H1 (cell line): Measurements from ENCODE around the gene ZNF462. TPM values are rescaled to one million over a fixed set of nuclear protein-coding genes. Genes with fewer than 3 reads are reported as not detected.

Source experiments
- CTCF ChIA-PET: fragments of 300-600 bp; sonication (Branson Sonifier 250); formaldehyde crosslinking; loops from one replicate; lab custom pipeline; 2021; ENCODE audit not compliant: partially characterized antibody; lab: Charles Lee
- POLR2A ChIA-PET: fragments of 300-600 bp; sonication (Branson Sonifier 250); formaldehyde crosslinking; loops from one replicate; lab custom pipeline; 2021; ENCODE audit warnings: inconsistent platforms; ENCODE audit not compliant: partially characterized antibody; lab: Charles Lee
- DNase-seq, 2 experiments: peaks; one replicate each; pipeline versions ENCODE4 v3.0.0 to v3.0.0-alpha.2; 2010 to 2022; ENCODE audit warnings: low spot score in 2 of 2, low read depth in 1 of 2, mixed read lengths in 1 of 2
- FAIRE-seq: peaks from 2 replicates; lab custom pipeline; 2011; peaks lifted over from hg19 to GRCh38; lab: Jason Lieb, UNC
- H2AFZ ChIP-seq: 2 replicates; pipeline ENCODE4 v1.8.1; 2012; ENCODE audit warnings: low read length, inconsistent platforms
- H2AK5ac ChIP-seq: 2 replicates; pipeline ENCODE4 v1.6.1; 2013; ENCODE audit warnings: low read depth, low read length
- H2BK120ac ChIP-seq: replicated peaks from 2 replicates; pipeline ENCODE3; 2013; ENCODE audit warnings: low read depth, low read length, inconsistent platforms
- H2BK12ac ChIP-seq: 2 replicates; pipeline ENCODE4 v1.6.1; 2013; ENCODE audit warnings: low read depth, low read length
- H2BK15ac ChIP-seq: 2 replicates; pipeline ENCODE4 v1.6.1; 2013; ENCODE audit warnings: low read length
- H2BK20ac ChIP-seq: 2 replicates; pipeline ENCODE4 v1.6.1; 2013; ENCODE audit warnings: low read length
- H2BK5ac ChIP-seq: 2 replicates; pipeline ENCODE4 v1.6.1; 2013; ENCODE audit warnings: low read depth, low read length
- H3K14ac ChIP-seq: 2 replicates; pipeline ENCODE4 v1.6.1; 2013; ENCODE audit warnings: inconsistent platforms; ENCODE audit not compliant: insufficient read length
- H3K18ac ChIP-seq: 2 replicates; pipeline ENCODE4 v1.6.1; 2013; ENCODE audit warnings: low read length; ENCODE audit errors: extremely low read depth
- H3K23ac ChIP-seq: 2 replicates; pipeline ENCODE4 v1.6.1; 2013; ENCODE audit warnings: inconsistent platforms; ENCODE audit not compliant: insufficient read length
- H3K23me2 ChIP-seq: 2 replicates; pipeline ENCODE4 v1.6.1; 2013; ENCODE audit warnings: low read depth, low read length
- H3K27ac ChIP-seq: 2 replicates; pipeline ENCODE4 v1.6.1; 2011; ENCODE audit warnings: low read depth, low read length, inconsistent platforms
- H3K27me3 ChIP-seq, 4 experiments: replicated peaks in 1 of 4; 1 replicate in 1 of 4; 2 replicates in 3 of 4; pipeline versions ENCODE4 v1.6.1 to v1.8.1; 2011 to 2013; ENCODE audit warnings: low read length in 3 of 4, mild to moderate bottlenecking in 3 of 4, inconsistent platforms in 2 of 4, mixed read lengths in 2 of 4, moderate library complexity in 1 of 4; ENCODE audit not compliant: control insufficient read depth in 3 of 4, insufficient read depth in 3 of 4; ENCODE audit errors: extremely low read depth in 1 of 4
- H3K36me3 ChIP-seq, 4 experiments: 2 replicates each; pipeline versions ENCODE4 v1.6.1 to v1.8.1; 2011 to 2013; ENCODE audit warnings: mild to moderate bottlenecking in 4 of 4, low read length in 3 of 4, moderate library complexity in 2 of 4, control low read depth in 1 of 4, inconsistent platforms in 1 of 4; ENCODE audit not compliant: insufficient read depth in 4 of 4, control insufficient read depth in 2 of 4
- H3K4ac ChIP-seq: replicated peaks from 2 replicates; pipeline ENCODE3; 2013; ENCODE audit warnings: low read length, low read depth, mixed read lengths, inconsistent platforms; ENCODE audit not compliant: insufficient read length
- H3K4me1 ChIP-seq, 4 experiments: replicated peaks in 1 of 4; 1 replicate in 1 of 4; 2 replicates in 3 of 4; pipeline versions ENCODE4 v1.6.1 to v1.8.1; 2011 to 2013; ENCODE audit warnings: low read length in 3 of 4, inconsistent platforms in 2 of 4, mixed read lengths in 1 of 4; ENCODE audit not compliant: insufficient read depth in 4 of 4, control insufficient read depth in 3 of 4
- H3K4me2 ChIP-seq, 2 experiments: 2 replicates each; pipeline versions ENCODE4 v1.6.1 to v1.8.1; 2011 to 2013; ENCODE audit warnings: low read depth in 2 of 2, low read length in 2 of 2, control low read depth in 1 of 2, inconsistent platforms in 1 of 2, mild to moderate bottlenecking in 1 of 2; ENCODE audit not compliant: insufficient read depth in 1 of 2
- H3K4me3 ChIP-seq, 4 experiments: fragments of 200-600, 300-600 bp in 1 of 4; sonication (generic), shearing (Covaris generic), sonication (Bioruptor Twin) in 1 of 4; 2 replicates each; pipeline versions ENCODE4 v1.5.1 to v1.8.1; 2011 to 2016; ENCODE audit warnings: low read length in 4 of 4, low read depth in 3 of 4, control low read depth in 2 of 4, inconsistent platforms in 2 of 4, mild to moderate bottlenecking in 2 of 4, mixed read lengths in 1 of 4, moderate library complexity in 1 of 4; ENCODE audit not compliant: insufficient read depth in 2 of 4; ENCODE audit errors: extremely low read depth in 1 of 4
- H3K56ac ChIP-seq: replicated peaks from 2 replicates; pipeline ENCODE3; 2013; ENCODE audit warnings: low read depth, mild to moderate bottlenecking, mixed read lengths, low read length, inconsistent platforms; ENCODE audit not compliant: insufficient read length
- H3K79me1 ChIP-seq: 2 replicates; pipeline ENCODE4 v1.6.1; 2013; ENCODE audit warnings: low read depth, low read length, control low read depth
- H3K79me2 ChIP-seq, 2 experiments: 2 replicates each; pipeline versions ENCODE4 v1.6.1 to v1.8.1; 2012 to 2013; ENCODE audit warnings: low read length in 2 of 2, mild to moderate bottlenecking in 2 of 2, inconsistent platforms in 1 of 2; ENCODE audit not compliant: insufficient read depth in 2 of 2, control insufficient read depth in 1 of 2
- H3K9ac ChIP-seq, 4 experiments: replicated peaks in 1 of 4; 1 replicate in 1 of 4; 2 replicates in 3 of 4; pipeline versions ENCODE4 v1.6.1 to v1.8.1; 2011 to 2013; ENCODE audit warnings: low read depth in 3 of 4, low read length in 3 of 4, control low read depth in 2 of 4, mild to moderate bottlenecking in 2 of 4, moderate library complexity in 2 of 4, inconsistent platforms in 1 of 4; ENCODE audit errors: extremely low read depth in 1 of 4
- H3K9me3 ChIP-seq, 2 experiments: 2 replicates each; pipeline versions ENCODE4 v1.6.1 to v1.8.1; 2012 to 2013; ENCODE audit warnings: mild to moderate bottlenecking in 2 of 2, moderate library complexity in 2 of 2, control low read depth in 1 of 2, inconsistent platforms in 1 of 2, low read depth in 1 of 2, low read length in 1 of 2, mixed read lengths in 1 of 2; ENCODE audit not compliant: insufficient read depth in 2 of 2
- H4K20me1 ChIP-seq, 2 experiments: replicated peaks in 1 of 2; 2 replicates each; pipeline versions ENCODE3 to v1.8.1; 2011 to 2013; ENCODE audit warnings: inconsistent platforms in 2 of 2, low read length in 2 of 2, mild to moderate bottlenecking in 1 of 2; ENCODE audit not compliant: insufficient read depth in 2 of 2, control insufficient read depth in 1 of 2
- H4K5ac ChIP-seq: 2 replicates; pipeline ENCODE4 v1.6.1; 2013; ENCODE audit warnings: low read length, low read depth, mixed read lengths, inconsistent platforms; ENCODE audit not compliant: insufficient read length
- H4K8ac ChIP-seq: 2 replicates; pipeline ENCODE4 v1.8.0; 2013; ENCODE audit warnings: mild to moderate bottlenecking, moderate library complexity, low read length, inconsistent platforms; ENCODE audit not compliant: insufficient read depth; ENCODE audit errors: extremely low read depth
- H4K91ac ChIP-seq: replicated peaks from 2 replicates; pipeline ENCODE3; 2013; ENCODE audit warnings: low read length, mixed read lengths, inconsistent platforms; ENCODE audit not compliant: insufficient read length
- EZH2 ChIP-seq: fragments of 200-600 bp; sonication (generic); IDR thresholded peaks from 2 replicates; pipeline ENCODE4 v1.7.1; 2012; ENCODE audit warnings: low read depth, mild to moderate bottlenecking, moderate library complexity, low read length, inconsistent platforms; ENCODE audit not compliant: severe bottlenecking
- NANOG ChIP-seq: IDR thresholded peaks from 2 replicates; pipeline ENCODE4 v1.6.1; 2011; ENCODE audit warnings: low read length, low read depth, mild to moderate bottlenecking, inconsistent platforms; ENCODE audit not compliant: insufficient read depth, poor library complexity, severe bottlenecking
- POLR2A ChIP-seq, 2 experiments: IDR thresholded peaks; 1 replicate in 1 of 2; 2 replicates in 1 of 2; pipeline ENCODE4 v1.6.1; 2011; ENCODE audit warnings: low read depth in 2 of 2, low read length in 2 of 2, mild to moderate bottlenecking in 2 of 2; ENCODE audit errors: control extremely low read depth in 1 of 2
- POLR2AphosphoS5 ChIP-seq: IDR thresholded peaks from 2 replicates; pipeline ENCODE4 v1.6.1; 2011; ENCODE audit warnings: low read depth, low read length
- RFX5 ChIP-seq: IDR thresholded peaks from 2 replicates; pipeline ENCODE4 v1.6.1; 2011; ENCODE audit warnings: low read depth, low read length, improper control_type of control experiment, borderline replicate concordance
- SAP30 ChIP-seq: fragments of 300-600 bp; sonication (generic); IDR thresholded peaks from 2 replicates; pipeline ENCODE4 v1.7.1; 2012; ENCODE audit warnings: low read length, moderate library complexity, mild to moderate bottlenecking, inconsistent platforms; ENCODE audit not compliant: insufficient read depth, insufficient replicate concordance
- SIRT6 ChIP-seq: IDR thresholded peaks from one replicate; pipeline ENCODE4 v1.7.1; 2012; ENCODE audit warnings: low read length, inconsistent platforms
- TAF1 ChIP-seq: IDR thresholded peaks from 2 replicates; pipeline ENCODE4 v1.6.1; 2011; ENCODE audit warnings: mild to moderate bottlenecking, low read depth, low read length
- TBP ChIP-seq: IDR thresholded peaks from 2 replicates; pipeline ENCODE4 v1.6.1; 2011; ENCODE audit warnings: low read depth, low read length, improper control_type of control experiment
- WGBS, 2 experiments: shearing (Covaris generic) in 1 of 2; methylation state at CpG; one replicate each; pipeline versions ENCODE4 v1.1.6 to v1.1.7; 2013 to 2015; ENCODE audit warnings: low lambda C conversion rate in 2 of 2, mixed read lengths in 2 of 2, inconsistent platforms in 1 of 2, low coverage in 1 of 2, missing lambda C conversion rate in 1 of 2; ENCODE audit not compliant: insufficient replicate concordance in 2 of 2, insufficient coverage in 1 of 2, insufficient read length in 1 of 2; ENCODE audit errors: extremely low coverage in 1 of 2, missing lambda C conversion rate in 1 of 2; 5-methylcytosine and 5-hydroxymethylcytosine counted together
- polyA plus RNA-seq, 7 experiments: library from polyadenylated mRNA; depleted of rRNA in 3 of 7; stranded (reverse) in 5 of 7; unstranded in 2 of 7; fragments of >200 nt in 5 of 7; fragments of 200-250 nt in 2 of 7; gene quantifications; 1 replicate in 5 of 7; 2 replicates in 1 of 7; 4 replicates in 1 of 7; pipeline versions ENCODE4 v1.2.1 to v1.2.3, GENCODE V29; 2011 to 2013; ENCODE audit warnings: missing spikeins in 2 of 7, mixed read lengths in 2 of 7
- total RNA-seq: library from RNA; stranded (reverse); fragmentation: NEBNext Ultra II Directional; extraction: Animal tissue kit (Norgen Biotek cat#: 25700); gene quantifications from 2 replicates; pipeline ENCODE4 v1.2.1, GENCODE V29; 2021

The ZNF462 gene
- total and polyA plus RNA-seq, 2 of the 8 experiments (the other 6 are each of a cell fraction or from before 2014, with no cell fraction given), result 30.0 to 163 TPM

GRCh38 chr9:106928350-106928749 lies 65.4 kb downstream of the ZNF462 start:
- H3K23me2 ChIP-seq, result no peaks in the 10 kb centered on the region
- H4K5ac ChIP-seq, result no peak overlapping the region
- H3K27me3 ChIP-seq, result no peaks in the 10 kb centered on the region
- H4K8ac ChIP-seq, result no peak overlapping the region
- no peak overlapping the region for H3K27ac ChIP-seq
- ChIA-PET CTCF (no interaction called here), POLR2A (no interaction called here)
- H3K9me3 ChIP-seq, result no peaks in the 10 kb centered on the region; a peak in 1 of 4 replicates
- H3K4me2 ChIP-seq, result no peak overlapping the region
- H3K4ac ChIP-seq, result no peak overlapping the region
- H2BK12ac ChIP-seq, result no peak overlapping the region
- DNase-seq (no peak), FAIRE-seq (no peak)
- peaks cover 0 to 73% of the 10 kb centered on the region in 2 experiments; a peak in 3 of 4 replicates for H3K79me2 ChIP-seq
- H3K79me1 ChIP-seq, result peaks cover 5% of the 10 kb centered on the region; the same call in 1 of the 2 replicates
- no peak overlapping the region for H3K4me3 ChIP-seq
- H2BK20ac ChIP-seq, result no peak overlapping the region
- H2AFZ ChIP-seq, result no peak overlapping the region
- no peak overlapping the region for H3K9ac ChIP-seq
- no peak overlapping the region for H3K18ac ChIP-seq
- H3K4me1 ChIP-seq, result no peaks in the 10 kb centered on the region; a peak in 1 of 7 replicates
- H2BK5ac ChIP-seq, result no peak overlapping the region
- peaks cover 0 to 5% of the 10 kb centered on the region in 2 experiments for H4K20me1 ChIP-seq
- no peak overlapping the region for H2AK5ac ChIP-seq
- no peak overlapping the region for H2BK15ac ChIP-seq
- H2BK120ac ChIP-seq, result no peak overlapping the region
- no peak overlapping the region for H3K14ac ChIP-seq
- no peak overlapping the region for H4K91ac ChIP-seq
- 96% methylated on average over 18 of the region's 18 CpGs; no CpG with 5 or more reads in 1 of the 2 experiments for WGBS, 2 experiments
- H3K56ac ChIP-seq, result no peak overlapping the region
- peaks cover 60 to 98% (median 93%) of the 10 kb centered on the region in 4 experiments for H3K36me3 ChIP-seq
- TF ChIP-seq EZH2 (no peak), SAP30 (no peak), NANOG (no peak), POLR2AphosphoS5 (no peak; the same call in 1 of the 2 replicates), RFX5 (no peak), POLR2A (IDR thresholded peaks at IDR 0.05; ENCODE audit: control extremely low read depth in 1 of 2, low read depth in 2 of 2, low read length in 2 of 2) (no peak), TAF1 (no peak), TBP (no peak), SIRT6 (no peak)
- no peak overlapping the region for H3K23ac ChIP-seq
